HG03139 (cell line): ENCODE data around the gene SLC2A14.

Experiments used
- ATAC-seq: cut with Tn5 transposase; IDR thresholded peaks from one replicate; pipeline ENCODE4 v1.9.1; 2021; ENCODE audit not compliant: unreplicated experiment

The SLC2A14 gene

DNA sequence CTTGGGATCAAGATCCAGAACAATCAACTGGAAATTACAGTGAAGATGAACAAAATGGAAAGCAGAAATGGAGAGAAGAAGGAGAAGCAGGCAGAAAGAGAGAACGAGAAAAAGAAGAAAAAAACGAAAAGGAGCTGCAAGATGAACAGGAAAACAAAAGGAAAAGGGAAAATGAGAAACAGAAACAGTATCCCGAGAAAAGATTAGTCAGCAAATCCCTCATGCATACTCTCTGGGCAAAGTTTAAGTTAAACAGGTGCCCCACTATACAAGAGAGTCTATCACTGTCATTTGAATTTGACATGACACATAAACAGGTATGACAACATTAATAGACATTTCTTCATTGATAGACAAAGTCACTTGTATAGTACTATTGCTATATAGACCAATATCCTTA, 102.7 kb downstream of the SLC2A14 start:
- ATAC-seq: no peak
